IMR-90 (cell line): ENCODE results near the gene SIGLECL1. TPM values are rescaled to one million over a fixed set of nuclear protein-coding genes. Genes with fewer than 3 reads are reported as not detected.

Experiments
- ATAC-seq: fragments of 200-7000 bp; cut with Tn5 transposase; 2 replicates; pipeline ENCODE4 v1.9.1; 2020; ENCODE audit warnings: low read depth, mild to moderate bottlenecking, moderate library complexity
- BruUV-seq: library from RNA; stranded (reverse); fragments of 400-500 nt; replicated peaks from 2 replicates; lab custom pipeline; 2021; lab: Mats Ljungman, UMichigan
- CTCF ChIA-PET: fragments of 300-600 bp; formaldehyde crosslinking; extraction: SDS; loops from one replicate; lab custom pipeline; 2021; ENCODE audit warnings: antibody characterized with exemption; lab: Yijun Ruan, JAX
- POLR2A ChIA-PET: fragments of 300-600 bp; sonication (Branson Sonifier 250); formaldehyde crosslinking; loops from one replicate; lab custom pipeline; 2022; ENCODE audit warnings: antibody characterized with exemption; ENCODE audit not compliant: unreplicated experiment; lab: Charles Lee
- DNase-seq: peaks from one replicate; pipeline ENCODE4 v3.0.0; 2013
- H2AFZ ChIP-seq: replicated peaks from 2 replicates; pipeline ENCODE3; 2013; ENCODE audit warnings: low read length, mild to moderate bottlenecking; ENCODE audit not compliant: poor library complexity
- H2AK5ac ChIP-seq: 2 replicates; pipeline ENCODE4 v1.6.1; 2013; ENCODE audit warnings: low read depth, low read length, inconsistent platforms
- H2AK9ac ChIP-seq: replicated peaks from 2 replicates; pipeline ENCODE3; 2013; ENCODE audit warnings: mild to moderate bottlenecking, low read depth, low read length, moderate library complexity; ENCODE audit not compliant: poor library complexity
- H2BK120ac ChIP-seq: 2 replicates; pipeline ENCODE4 v1.6.1; 2013; ENCODE audit warnings: low read depth, low read length, inconsistent platforms
- H2BK15ac ChIP-seq: 3 replicates; pipeline ENCODE4 v1.6.1; 2013; ENCODE audit warnings: low read depth, low read length, inconsistent platforms
- H2BK20ac ChIP-seq: 2 replicates; pipeline ENCODE4 v1.6.1; 2013; ENCODE audit warnings: low read depth, mild to moderate bottlenecking, inconsistent platforms, low read length, moderate library complexity
- H2BK5ac ChIP-seq: 2 replicates; pipeline ENCODE4 v1.6.1; 2013; ENCODE audit warnings: mild to moderate bottlenecking, low read depth, low read length, inconsistent platforms; ENCODE audit not compliant: poor library complexity, severe bottlenecking
- H3K14ac ChIP-seq: replicated peaks from 2 replicates; pipeline ENCODE4 v1.6.1; 2013; ENCODE audit warnings: low read depth, low read length, inconsistent platforms
- H3K18ac ChIP-seq: 2 replicates; pipeline ENCODE4 v1.6.1; 2013; ENCODE audit warnings: low read depth, low read length, control low read depth
- H3K23ac ChIP-seq: 2 replicates; pipeline ENCODE4 v1.6.1; 2013; ENCODE audit warnings: low read depth, low read length, inconsistent platforms
- H3K27ac ChIP-seq: 2 replicates; pipeline ENCODE4 v1.5.1; 2013; ENCODE audit warnings: mild to moderate bottlenecking, control low read depth, low read length; ENCODE audit not compliant: insufficient read depth
- H3K27me3 ChIP-seq: 2 replicates; pipeline ENCODE4 v1.6.1; 2013; ENCODE audit warnings: low read length; ENCODE audit not compliant: control insufficient read depth, insufficient read depth
- H3K36me3 ChIP-seq: 2 replicates; pipeline ENCODE4 v1.6.1; 2013; ENCODE audit warnings: low read length, mixed read lengths; ENCODE audit not compliant: control insufficient read depth, insufficient read depth
- H3K4ac ChIP-seq: 2 replicates; pipeline ENCODE4 v1.6.1; 2013; ENCODE audit warnings: low read depth, low read length, inconsistent platforms
- H3K4me1 ChIP-seq: 2 replicates; pipeline ENCODE4 v1.6.1; 2013; ENCODE audit warnings: low read length, mixed read lengths; ENCODE audit not compliant: control insufficient read depth, insufficient read depth
- H3K4me2 ChIP-seq: 2 replicates; pipeline ENCODE4 v1.6.1; 2013; ENCODE audit warnings: low read depth, mild to moderate bottlenecking, control low read depth, low read length, moderate library complexity
- H3K4me3 ChIP-seq: 2 replicates; pipeline ENCODE4 v1.5.1; 2013; ENCODE audit warnings: low read depth, mild to moderate bottlenecking, control low read depth, low read length, moderate library complexity; ENCODE audit not compliant: insufficient read depth
- H3K56ac ChIP-seq: 2 replicates; pipeline ENCODE4 v1.6.1; 2013; ENCODE audit warnings: low read length, inconsistent platforms; ENCODE audit not compliant: insufficient read depth; ENCODE audit errors: extremely low read depth
- H3K79me1 ChIP-seq, 2 experiments: 2 replicates each; pipeline ENCODE4 v1.6.1; 2013; ENCODE audit warnings: low read length in 2 of 2, inconsistent platforms in 1 of 2, low read depth in 1 of 2
- H3K9ac ChIP-seq: 2 replicates; pipeline ENCODE4 v1.6.1; 2013; ENCODE audit warnings: low read depth, low read length, control low read depth
- H3K9me1 ChIP-seq: 2 replicates; pipeline ENCODE4 v1.6.1; 2013; ENCODE audit warnings: low read length, inconsistent platforms; ENCODE audit not compliant: insufficient read depth
- H3K9me3 ChIP-seq: 2 replicates; pipeline ENCODE4 v1.6.1; 2013; ENCODE audit warnings: low read length; ENCODE audit not compliant: control insufficient read depth, insufficient read depth
- H4K20me1 ChIP-seq: 2 replicates; pipeline ENCODE4 v1.6.1; 2013; ENCODE audit warnings: low read length, inconsistent platforms; ENCODE audit not compliant: insufficient read depth
- H4K5ac ChIP-seq: 2 replicates; pipeline ENCODE4 v1.6.1; 2013; ENCODE audit warnings: mild to moderate bottlenecking, low read depth, low read length, control low read depth
- H4K8ac ChIP-seq, 2 experiments: 2 replicates each; pipeline ENCODE4 v1.6.1; 2013; ENCODE audit warnings: low read depth in 2 of 2, low read length in 2 of 2, control low read depth in 1 of 2, inconsistent platforms in 1 of 2
- H4K91ac ChIP-seq: 2 replicates; pipeline ENCODE4 v1.6.1; 2013; ENCODE audit warnings: low read depth, low read length, inconsistent platforms; ENCODE audit not compliant: insufficient read depth
- FOS ChIP-seq: fragments of 150-350 bp; IDR thresholded peaks from 2 replicates; pipeline ENCODE4 v1.6.1; 2016; ENCODE audit warnings: low read depth, low read length
- MAZ ChIP-seq: IDR thresholded peaks from 2 replicates; pipeline ENCODE4 v1.6.1; 2012; ENCODE audit warnings: low read depth, mild to moderate bottlenecking, low read length, improper control_type of control experiment, moderate library complexity, borderline replicate concordance
- RFX5 ChIP-seq: IDR thresholded peaks from 2 replicates; pipeline ENCODE4 v1.8.0; 2012; ENCODE audit warnings: low read depth, mild to moderate bottlenecking, low read length, moderate library complexity
- USF2 ChIP-seq: fragments of 150-350 bp; IDR thresholded peaks from 2 replicates; pipeline ENCODE4 v1.6.1; 2017; ENCODE audit warnings: mild to moderate bottlenecking, antibody characterized with exemption, low read length, low read depth
- WGBS, 2 experiments: methylation state at CpG; one replicate each; pipeline versions ENCODE4 v1.1.5 to v1.1.7; 2013; ENCODE audit warnings: missing lambda C conversion rate in 2 of 2; ENCODE audit not compliant: insufficient read length in 1 of 2; ENCODE audit errors: extremely low coverage in 2 of 2; 5-methylcytosine and 5-hydroxymethylcytosine counted together
- dilution Hi-C: fragments of 300-500 bp; cut with HindIII; formaldehyde crosslinking; loops from one replicate; pipeline ENCODE4 v1.14.3; 2018; ENCODE audit warnings: low sequenced_read_pairs; ENCODE audit not compliant: unreplicated experiment
- in situ Hi-C: fragments of 300-500 bp; cut with MboI; formaldehyde crosslinking; loops from 3 replicates; pipeline ENCODE4 v1.14.3; 2019; ENCODE audit warnings: low sequenced_read_pairs, inconsistent platforms, mixed read lengths
- intact Hi-C: fragments of 100-400 bp; cut with micrococcal nuclease; formaldehyde crosslinking; loops from 2 replicates; pipeline ENCODE4 v1.10.0; 2022
- polyA plus RNA-seq, 3 experiments: library from polyadenylated mRNA; depleted of rRNA; stranded (reverse); fragments of >200 nt; gene quantifications; 2 replicates each; pipeline ENCODE4 v1.2.3, GENCODE V29; 2012; ENCODE audit warnings: low replicate concordance in 1 of 3
- total RNA-seq: library from RNA; depleted of rRNA; stranded (reverse); fragments of >200 nt; gene quantifications from 2 replicates; pipeline ENCODE4 v1.2.3, GENCODE V29; 2012

Gene SIGLECL1
- total and polyA plus RNA-seq, 2 of the 4 experiments (the other 2 are of a cell fraction) = not detected

GRCh38 chr19:51274049-51274770 is 23.3 kb downstream of the SIGLECL1 start:
- no peak overlapping the region for H3K27ac ChIP-seq
- H3K36me3 ChIP-seq = no peaks in the 10 kb centered on the region
- no peak overlapping the region for H3K56ac ChIP-seq
- in situ Hi-C loops = no loop called here
- no peak overlapping the region for H2AK9ac ChIP-seq
- H2AFZ ChIP-seq = no peak overlapping the region
- no peak overlapping the region for H2AK5ac ChIP-seq
- H3K27me3 ChIP-seq = no peaks in the 10 kb centered on the region
- no peak overlapping the region for H2BK15ac ChIP-seq
- no peak overlapping the region for H4K91ac ChIP-seq
- no peak overlapping the region for H4K5ac ChIP-seq
- TF ChIP-seq USF2 = no peak
- no peak for TF ChIP-seq FOS
- TF ChIP-seq RFX5 = no peak
- TF ChIP-seq MAZ = no peak
- H3K4me2 ChIP-seq = no peak overlapping the region
- H3K4me1 ChIP-seq = no peaks in the 10 kb centered on the region
- ATAC-seq (no peak), DNase-seq (no peak)
- H3K79me1 ChIP-seq = no peaks in the 10 kb centered on the region
- dilution Hi-C loops = no loop called here
- no peak overlapping the region for H3K14ac ChIP-seq
- BruUV-seq = no TSS peak
- no peak overlapping the region for H4K8ac ChIP-seq
- intact Hi-C loops = no loop called here
- H2BK120ac ChIP-seq = no peak overlapping the region
- ChIA-PET CTCF (no interaction called here), POLR2A (no interaction called here)
- H3K9ac ChIP-seq = no peak overlapping the region
- H3K9me3 ChIP-seq = peaks cover 13% of the 10 kb centered on the region
- H3K23ac ChIP-seq = no peak overlapping the region
- H2BK20ac ChIP-seq = no peak overlapping the region
- H3K4ac ChIP-seq = no peak overlapping the region
- no peak overlapping the region for H3K18ac ChIP-seq
- H2BK5ac ChIP-seq = no peak overlapping the region
- 49% methylated on average over 4 of the region's 8 CpGs; no CpG with 5 or more reads in 1 of the 2 experiments for WGBS, 2 experiments
- no peak overlapping the region for H3K4me3 ChIP-seq
- no peaks in the 10 kb centered on the region for H4K20me1 ChIP-seq
- no peaks in the 10 kb centered on the region for H3K9me1 ChIP-seq
